Activated CD8-positive, alpha-beta memory T cell treated with anti-CD3 and anti-CD28 coated beads for 24 hours (primary cell): ENCODE results near the gene DNAL1.
"Not testable (repeated sequence)": the region's sequence is repeated elsewhere in the genome, so short reads cannot be mapped to it uniquely, and the experiment has no call there.

ENCODE experiments used
- DNase-seq: peaks from one replicate; pipeline ENCODE4 v3.0.0-alpha.2; 2020

The DNAL1 gene

GRCh38 chr14:73644531-73645247 is at the start of gene DNAL1:
TSS of gene DNAL1 (plus strand) at chr14:73644986. CDS start at chr14:73645040, 54 bp downstream.
- peak; percentile 94 for DNase-seq

GRCh38 chr14:73599499-73599898 is 45.3 kb upstream of the DNAL1 start:
- no peak for DNase-seq

- no peak for DNase-seq
Measured at GRCh38 chr14:73602994-73603393, 41.8 kb upstream of the DNAL1 start.

- no peak for DNase-seq
Measured at GRCh38 chr14:73606271-73606670, 38.5 kb upstream of the DNAL1 start.

GRCh38 chr14:73607241-73607640 is 37.5 kb upstream of the DNAL1 start:
- no peak for DNase-seq

GRCh38 chr14:73610687-73611086 is 34.1 kb upstream of the DNAL1 start:
- DNase-seq = no peak

- DNase-seq = peak; percentile 86
Measured at GRCh38 chr14:73612339-73613045, 32.3 kb upstream of the DNAL1 start, which contains the start of gene ACOT6. TSS of gene ACOT6 (plus strand) at chr14:73612517. CDS start at chr14:73612572, 55 bp downstream.

GRCh38 chr14:73613046-73613383 is 31.8 kb upstream of the DNAL1 start:
- no peak for DNase-seq

GRCh38 chr14:73613419-73613963 is 31.3 kb upstream of the DNAL1 start:
- DNase-seq = no peak

GRCh38 chr14:73616831-73617230 is 28.0 kb upstream of the DNAL1 start:
- no peak for DNase-seq

GRCh38 chr14:73619524-73619923 is 25.3 kb upstream of the DNAL1 start:
- no peak for DNase-seq

- no peak for DNase-seq
Measured at GRCh38 chr14:73620268-73620667, 24.5 kb upstream of the DNAL1 start.

- no peak for DNase-seq
Measured at GRCh38 chr14:73623504-73624054, 21.2 kb upstream of the DNAL1 start.

GRCh38 chr14:73625706-73626105 is 19.1 kb upstream of the DNAL1 start:
- DNase-seq = no peak

GRCh38 chr14:73627151-73627558 is 17.6 kb upstream of the DNAL1 start:
- no peak for DNase-seq

- DNase-seq = no peak
Measured at GRCh38 chr14:73630009-73630780, 14.6 kb upstream of the DNAL1 start.

GRCh38 chr14:73633116-73634010 is 11.4 kb upstream of the DNAL1 start:
- DNase-seq = peak; percentile 86

GRCh38 chr14:73634011-73634833 is 10.6 kb upstream of the DNAL1 start:
- DNase-seq = no peak

GRCh38 chr14:73636355-73636754 is 8.4 kb upstream of the DNAL1 start:
- not testable (repeated sequence) for DNase-seq

- DNase-seq = no peak
Measured at GRCh38 chr14:73637830-73638229, 7.0 kb upstream of the DNAL1 start.

GRCh38 chr14:73640796-73641365 is 3.9 kb upstream of the DNAL1 start:
- DNase-seq = no peak
